ENCODE data around the gene SAMD4A.

Gene SAMD4A

GRCh38 chr14:54703724-54704123, 136.8 kb downstream of the SAMD4A start:
- DNase-seq (ENCODE audit: low read depth in 1 of 2, low spot score in 1 of 2), result no peak
- in situ Hi-C loops (cut with HindIII; ENCODE audit: low pct_unique_long_range_greater_than_20kb, low sequenced_read_pairs), result no loop called here
- TF ChIP-seq JUND (IDR thresholded peaks at IDR 0.05; ENCODE audit: low read depth), result no peak

- no peak for DNase-seq (ENCODE audit: low read depth in 1 of 2, low spot score in 1 of 2)
- TF ChIP-seq JUND (IDR thresholded peaks at IDR 0.05; ENCODE audit: low read depth), result no peak
- in situ Hi-C loops (cut with HindIII; ENCODE audit: low pct_unique_long_range_greater_than_20kb, low sequenced_read_pairs), result no loop called here
These were observed 137.8 kb downstream of the SAMD4A start for GRCh38 chr14:54704768-54705167.

- no peak for DNase-seq (ENCODE audit: low read depth in 1 of 2, low spot score in 1 of 2)
- in situ Hi-C loops (cut with HindIII; ENCODE audit: low pct_unique_long_range_greater_than_20kb, low sequenced_read_pairs), result no loop called here
- TF ChIP-seq JUND (IDR thresholded peaks at IDR 0.05; ENCODE audit: low read depth), result no peak
These were observed 139.8 kb downstream of the SAMD4A start for GRCh38 chr14:54706769-54707168.

GRCh38 chr14:54708161-54708560, 141.2 kb downstream of the SAMD4A start:
- no peak for TF ChIP-seq JUND (IDR thresholded peaks at IDR 0.05; ENCODE audit: low read depth)
- in situ Hi-C loops (cut with HindIII; ENCODE audit: low pct_unique_long_range_greater_than_20kb, low sequenced_read_pairs), result no loop called here
- DNase-seq (ENCODE audit: low read depth in 1 of 2, low spot score in 1 of 2), result no peak

GRCh38 chr14:54708982-54709381, 142.1 kb downstream of the SAMD4A start:
- no peak for TF ChIP-seq JUND (IDR thresholded peaks at IDR 0.05; ENCODE audit: low read depth)
- in situ Hi-C loops (cut with HindIII; ENCODE audit: low pct_unique_long_range_greater_than_20kb, low sequenced_read_pairs), result no loop called here

GRCh38 chr14:54709444-54709843, 142.5 kb downstream of the SAMD4A start:
- DNase-seq (ENCODE audit: low read depth in 1 of 2, low spot score in 1 of 2), result peak in 1 of 2 experiments; percentile 18
- TF ChIP-seq JUND (IDR thresholded peaks at IDR 0.05; ENCODE audit: low read depth), result no peak
- in situ Hi-C loops (cut with HindIII; ENCODE audit: low pct_unique_long_range_greater_than_20kb, low sequenced_read_pairs), result no loop called here

More at GRCh38 chr14:54708982-54709381, 142.1 kb downstream of the SAMD4A start:
- DNase-seq (ENCODE audit: low read depth in 1 of 2, low spot score in 1 of 2), result no peak

- no peak for TF ChIP-seq JUND (IDR thresholded peaks at IDR 0.05; ENCODE audit: low read depth)
- peak in 1 of 2 experiments; percentile 20 for DNase-seq (ENCODE audit: low read depth in 1 of 2, low spot score in 1 of 2)
- in situ Hi-C loops (cut with HindIII; ENCODE audit: low pct_unique_long_range_greater_than_20kb, low sequenced_read_pairs), result no loop called here
These were observed 142.9 kb downstream of the SAMD4A start for GRCh38 chr14:54709867-54710266.

GRCh38 chr14:54711312-54711711, 144.4 kb downstream of the SAMD4A start:
- DNase-seq (ENCODE audit: low read depth in 1 of 2, low spot score in 1 of 2), result no peak
- no peak for TF ChIP-seq JUND (IDR thresholded peaks at IDR 0.05; ENCODE audit: low read depth)
- in situ Hi-C loops (cut with HindIII; ENCODE audit: low pct_unique_long_range_greater_than_20kb, low sequenced_read_pairs), result no loop called here

GRCh38 chr14:54711812-54712464, 145.0 kb downstream of the SAMD4A start:
- DNase-seq (ENCODE audit: low read depth in 1 of 2, low spot score in 1 of 2), result no peak
- TF ChIP-seq JUND (IDR thresholded peaks at IDR 0.05; ENCODE audit: low read depth), result no peak
- in situ Hi-C loops (cut with HindIII; ENCODE audit: low pct_unique_long_range_greater_than_20kb, low sequenced_read_pairs), result no loop called here

- in situ Hi-C loops (cut with HindIII; ENCODE audit: low pct_unique_long_range_greater_than_20kb, low sequenced_read_pairs), result no loop called here
- TF ChIP-seq JUND (IDR thresholded peaks at IDR 0.05; ENCODE audit: low read depth), result no peak
- DNase-seq (ENCODE audit: low read depth in 1 of 2, low spot score in 1 of 2), result no peak
These were observed 145.7 kb downstream of the SAMD4A start for GRCh38 chr14:54712465-54713200.

GRCh38 chr14:54713379-54713778, 146.5 kb downstream of the SAMD4A start:
- in situ Hi-C loops (cut with HindIII; ENCODE audit: low pct_unique_long_range_greater_than_20kb, low sequenced_read_pairs), result no loop called here
- no peak for DNase-seq (ENCODE audit: low read depth in 1 of 2, low spot score in 1 of 2)
- TF ChIP-seq JUND (IDR thresholded peaks at IDR 0.05; ENCODE audit: low read depth), result no peak

- no peak for DNase-seq (ENCODE audit: low read depth in 1 of 2, low spot score in 1 of 2)
- TF ChIP-seq JUND (IDR thresholded peaks at IDR 0.05; ENCODE audit: low read depth), result no peak
- in situ Hi-C loops (cut with HindIII; ENCODE audit: low pct_unique_long_range_greater_than_20kb, low sequenced_read_pairs), result no loop called here
These were observed 148.3 kb downstream of the SAMD4A start for GRCh38 chr14:54715239-54715638.

GRCh38 chr14:54715811-54716210, 148.9 kb downstream of the SAMD4A start:
- in situ Hi-C loops (cut with HindIII; ENCODE audit: low pct_unique_long_range_greater_than_20kb, low sequenced_read_pairs), result no loop called here
- TF ChIP-seq JUND (IDR thresholded peaks at IDR 0.05; ENCODE audit: low read depth), result no peak
- no peak for DNase-seq (ENCODE audit: low read depth in 1 of 2, low spot score in 1 of 2)

All from T47D (cell line).